OCI-LY1 (cell line): ENCODE results near the gene C2CD5.

Source experiments
- H2AFZ ChIP-seq: fragments of 200-600 bp; sonication (generic), shearing (Covaris generic); 2 replicates; pipeline ENCODE4 v1.6.0; 2014; ENCODE audit warnings: antibody characterized with exemption, mild to moderate bottlenecking, low read length
- H3F3A ChIP-seq: fragments of 200-600 bp; sonication (generic), shearing (Covaris generic); 2 replicates; pipeline ENCODE4 v1.6.0; 2014; ENCODE audit warnings: mild to moderate bottlenecking, antibody characterized with exemption, low read length, moderate library complexity; ENCODE audit not compliant: insufficient read depth
- H3K27ac ChIP-seq: fragments of 200-600 bp; sonication (generic); 2 replicates; pipeline ENCODE4 v1.5.1; 2014; ENCODE audit warnings: low read length, mixed run types, mild to moderate bottlenecking, low read depth; ENCODE audit not compliant: poor library complexity, severe bottlenecking
- H3K27me3 ChIP-seq: fragments of 200-600 bp; sonication (generic); 2 replicates; pipeline ENCODE4 v1.6.0; 2014; ENCODE audit warnings: antibody characterized with exemption, mild to moderate bottlenecking, low read length, moderate library complexity; ENCODE audit not compliant: insufficient read depth
- H3K36me3 ChIP-seq: fragments of 200-600 bp; sonication (generic); 2 replicates; pipeline ENCODE4 v1.6.1; 2014; ENCODE audit warnings: mild to moderate bottlenecking, antibody characterized with exemption, low read length, moderate library complexity, mixed read lengths; ENCODE audit not compliant: insufficient read depth
- H3K4me1 ChIP-seq: fragments of 200-600 bp; sonication (generic); 2 replicates; pipeline ENCODE4 v1.5.1; 2014; ENCODE audit warnings: mild to moderate bottlenecking, low read length, moderate library complexity; ENCODE audit not compliant: insufficient read depth, severe bottlenecking
- H3K4me2 ChIP-seq: fragments of 200-600 bp; sonication (generic), shearing (Covaris generic); 2 replicates; pipeline ENCODE4 v1.6.1; 2014; ENCODE audit warnings: low read length
- H3K4me3 ChIP-seq: fragments of 200-600 bp; sonication (generic); 2 replicates; pipeline ENCODE4 v1.5.1; 2014; ENCODE audit warnings: low read length, low read depth, mild to moderate bottlenecking, mixed read lengths; ENCODE audit not compliant: poor library complexity, severe bottlenecking
- H3K79me2 ChIP-seq: fragments of 200-600 bp; shearing (Covaris generic); 2 replicates; pipeline ENCODE4 v1.6.1; 2016; ENCODE audit warnings: mixed run types, low read length, mixed read lengths; ENCODE audit not compliant: insufficient read depth
- H3K9ac ChIP-seq: fragments of 200-600 bp; sonication (generic), shearing (Covaris generic); 2 replicates; pipeline ENCODE4 v1.6.1; 2014; ENCODE audit warnings: mild to moderate bottlenecking, low read length, mixed read lengths
- H3K9me2 ChIP-seq: fragments of 200-600 bp; sonication (generic), shearing (Covaris generic); 2 replicates; pipeline ENCODE4 v1.6.1; 2014; ENCODE audit warnings: low read depth, mild to moderate bottlenecking, low read length, mixed read lengths
- H3K9me3 ChIP-seq: fragments of 200-600 bp; shearing (Covaris generic); 2 replicates; pipeline ENCODE4 v1.6.1; 2014; ENCODE audit warnings: low read length, mixed read lengths
- H4K20me1 ChIP-seq: fragments of 200-600 bp; sonication (generic), shearing (Covaris generic); 2 replicates; pipeline ENCODE4 v1.6.0; 2016; ENCODE audit warnings: mild to moderate bottlenecking, low read length; ENCODE audit not compliant: insufficient read depth
- CTCF ChIP-seq: fragments of 200-600 bp; sonication (generic), shearing (Covaris generic); IDR thresholded peaks from 2 replicates; pipeline ENCODE4 v1.5.1; 2017; ENCODE audit warnings: mild to moderate bottlenecking, antibody characterized with exemption, low read length, moderate library complexity, mixed read lengths
- EZH2 ChIP-seq: fragments of 200-600 bp; sonication (generic), shearing (Covaris generic); IDR thresholded peaks from 2 replicates; pipeline ENCODE4 v1.8.0; 2017; ENCODE audit warnings: borderline replicate concordance, mixed run types, mild to moderate bottlenecking, antibody characterized with exemption, low read length, moderate library complexity, mixed read lengths

C2CD5 gene

DNA sequence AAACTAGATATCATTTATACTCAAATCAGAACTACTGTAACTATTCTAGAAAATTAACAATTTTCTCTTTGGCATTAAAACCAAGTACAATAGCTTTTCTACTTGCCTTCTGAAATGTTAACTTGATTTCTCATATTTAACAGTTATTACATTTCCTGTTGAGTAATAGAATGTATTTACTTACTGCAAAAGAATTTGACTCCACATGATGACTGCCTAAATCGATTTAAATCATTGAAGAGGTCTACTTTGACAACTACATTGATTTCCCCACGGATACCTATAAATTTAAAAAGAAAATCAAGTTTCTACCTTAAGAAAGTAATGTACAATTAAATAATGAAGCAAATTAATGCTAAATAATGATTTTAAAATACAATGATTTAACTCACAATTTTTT, 18.9 kb downstream of the C2CD5 start:
- no peaks in the 10 kb centered on the region for H3K9me3 ChIP-seq
- H3K79me2 ChIP-seq, result no peaks in the 10 kb centered on the region
- no peaks in the 10 kb centered on the region for H3K9me2 ChIP-seq
- no peaks in the 10 kb centered on the region for H3K27me3 ChIP-seq
- TF ChIP-seq CTCF (no peak), EZH2 (no peak)
- peaks cover 40% of the 10 kb centered on the region; the same call in 1 of the 2 replicates for H3K36me3 ChIP-seq
- H3K9ac ChIP-seq, result no peak overlapping the region
- H3K4me2 ChIP-seq, result no peak overlapping the region
- H3K27ac ChIP-seq, result no peak overlapping the region
- no peaks in the 10 kb centered on the region for H4K20me1 ChIP-seq
- H3K4me3 ChIP-seq, result no peak overlapping the region
- H2AFZ ChIP-seq, result no peak overlapping the region
- no peaks in the 10 kb centered on the region for H3K4me1 ChIP-seq
- H3F3A ChIP-seq, result no peaks in the 10 kb centered on the region

GRCh38 chr12:22518998-22519397, 25.3 kb downstream of the C2CD5 start:
- Histone ChIP-seq H3K27me3 (no peaks in the 10 kb centered on the region), H3K9me2 (no peaks in the 10 kb centered on the region), H3K79me2 (no peaks in the 10 kb centered on the region), H3K4me2 (no peak overlapping the region), H3K4me1 (no peaks in the 10 kb centered on the region), H3F3A (no peaks in the 10 kb centered on the region), H3K36me3 (peaks cover 34% of the 10 kb centered on the region; the same call in 1 of the 2 replicates), H3K4me3 (no peak overlapping the region), H3K9ac (no peak overlapping the region), H3K27ac (no peak overlapping the region), H3K9me3 (no peaks in the 10 kb centered on the region), H4K20me1 (no peaks in the 10 kb centered on the region), H2AFZ (no peak overlapping the region)
- TF ChIP-seq EZH2 (no peak), CTCF (no peak)

DNA sequence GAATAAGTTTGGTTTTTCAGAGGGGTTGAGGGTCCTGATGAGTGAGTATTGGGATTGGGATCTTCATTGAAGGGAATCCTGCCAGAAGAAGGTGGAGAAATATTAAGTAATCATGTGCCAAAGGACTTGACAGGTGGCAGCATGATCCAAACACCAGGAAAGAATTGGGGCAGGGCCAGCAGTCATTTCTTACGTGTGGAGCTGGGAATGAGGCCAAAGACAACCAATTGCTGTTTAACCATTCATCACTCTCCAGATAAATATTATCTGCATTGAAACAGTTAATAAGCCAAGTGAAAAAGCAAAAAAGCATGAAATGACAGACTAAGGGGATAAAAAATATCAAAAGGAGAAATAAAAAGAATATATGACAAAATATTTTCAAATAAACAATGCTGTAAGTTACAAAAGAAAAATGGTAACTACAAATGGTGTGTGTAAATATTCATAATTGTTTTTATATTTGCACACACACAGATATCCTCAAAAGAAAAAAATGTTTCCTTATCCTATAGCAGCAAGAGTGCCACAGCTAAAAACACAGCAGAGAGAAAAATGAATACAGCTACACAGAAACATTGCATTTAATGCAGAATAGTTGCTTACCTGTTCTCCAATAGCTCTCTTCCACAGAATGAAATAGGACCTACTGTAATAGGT, 26.2 kb downstream of the C2CD5 start:
- Histone ChIP-seq H3K4me2 (no peak overlapping the region), H3K4me3 (no peak overlapping the region), H3F3A (no peaks in the 10 kb centered on the region), H3K9me2 (no peaks in the 10 kb centered on the region), H3K27me3 (no peaks in the 10 kb centered on the region), H3K27ac (no peak overlapping the region), H3K4me1 (no peaks in the 10 kb centered on the region), H2AFZ (no peak overlapping the region), H3K9ac (no peak overlapping the region), H3K9me3 (no peaks in the 10 kb centered on the region), H3K79me2 (no peaks in the 10 kb centered on the region), H4K20me1 (no peaks in the 10 kb centered on the region), H3K36me3 (peaks cover 35% of the 10 kb centered on the region; the same call in 1 of the 2 replicates)
- TF ChIP-seq CTCF (no peak), EZH2 (no peak)
